Panc1 (cell line): ENCODE results near the gene SH3PXD2A.

ENCODE experiments used
- CTCF ChIP-seq: fragments of 450-650 bp; IDR thresholded peaks from 2 replicates; pipeline ENCODE4 v1.5.1; 2017; ENCODE audit warnings: mild to moderate bottlenecking
- TCF7L2 ChIP-seq: IDR thresholded peaks from 2 replicates; pipeline ENCODE4 v1.6.1; 2011; ENCODE audit warnings: mild to moderate bottlenecking, low read depth, low read length, inconsistent platforms

DNA sequence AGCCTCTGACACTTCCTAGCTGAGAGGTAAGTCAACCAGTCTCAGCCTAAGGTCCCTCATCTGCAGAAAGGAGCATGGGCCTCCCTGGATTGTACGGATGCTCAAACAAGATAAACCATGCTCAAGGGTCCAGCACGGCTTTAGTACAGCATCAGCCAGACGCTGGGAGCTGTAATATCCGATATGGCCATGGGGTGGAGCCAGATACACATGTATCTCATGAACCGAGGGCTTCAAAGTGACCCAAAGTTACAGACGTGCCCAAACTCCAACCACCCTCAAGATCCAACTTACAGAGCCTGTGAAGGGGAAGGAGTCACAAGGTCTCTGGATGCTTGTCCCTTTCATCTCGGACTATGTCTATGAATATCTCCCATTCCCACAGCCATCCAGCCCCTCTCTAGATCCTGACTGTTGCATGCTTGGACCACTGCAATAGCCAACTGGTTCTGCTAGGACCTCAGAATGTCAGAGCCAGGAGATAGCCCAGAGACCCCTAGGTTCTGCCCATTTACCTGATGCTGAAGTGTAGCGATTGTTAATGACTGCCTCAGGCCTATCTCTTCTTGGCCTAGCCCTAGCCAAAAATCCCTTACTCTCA is 142.4 kb downstream of the SH3PXD2A start:
- TF ChIP-seq CTCF (peak; percentile 91), TCF7L2 (0 out of 2 replicates have a peak, but pooled peaks have one; percentile 21)
